Endometrial microvascular endothelial cells (primary cell): Measurements from ENCODE around the gene TMEFF2. TPM values are rescaled to one million over a fixed set of nuclear protein-coding genes. Genes with fewer than 3 reads are reported as not detected.
"Not testable (repeated sequence)": the region's sequence is repeated elsewhere in the genome, so short reads cannot be mapped to it uniquely, and the experiment has no call there.

Experiments
- in situ Hi-C: cut with HindIII; loops from 2 replicates; pipeline ENCODE4 v1.10.0; 2017; ENCODE audit warnings: low sequenced_read_pairs, low pct_unique_long_range_greater_than_20kb; ENCODE audit errors: inconsistent ontology term
- total RNA-seq: library from RNA; depleted of rRNA; stranded (reverse); fragments of >200 nt; gene quantifications from one replicate; pipeline ENCODE4 v1.2.3, GENCODE V29; 2015; ENCODE audit errors: inconsistent ontology term

The TMEFF2 gene
- total RNA-seq, 1 donor from 2014 or later: not detected

- in situ Hi-C loops: no loop called here
Observed at GRCh38 chr2:191927991-191928390, 266.7 kb downstream of the TMEFF2 start.

GRCh38 chr2:191927319-191927867 lies 267.3 kb downstream of the TMEFF2 start:
- in situ Hi-C loops: no loop called here

GRCh38 chr2:191926671-191927070 lies 268.1 kb downstream of the TMEFF2 start:
- in situ Hi-C loops: no loop called here

- in situ Hi-C loops: no loop called here
Observed at GRCh38 chr2:191923652-191923997, 271.1 kb downstream of the TMEFF2 start.

- in situ Hi-C loops: no loop called here
Observed at GRCh38 chr2:191922736-191923651, 271.7 kb downstream of the TMEFF2 start.

GRCh38 chr2:191921650-191922049 lies 273.1 kb downstream of the TMEFF2 start:
- in situ Hi-C loops: not testable (repeated sequence)

GRCh38 chr2:191920502-191920901 lies 274.2 kb downstream of the TMEFF2 start:
- in situ Hi-C loops: no loop called here

- in situ Hi-C loops: no loop called here
Observed at GRCh38 chr2:191917967-191918651, 276.6 kb downstream of the TMEFF2 start.

GRCh38 chr2:191917430-191917881 lies 277.3 kb downstream of the TMEFF2 start:
- in situ Hi-C loops: no loop called here

GRCh38 chr2:191916826-191917225 lies 277.9 kb downstream of the TMEFF2 start:
- in situ Hi-C loops: no loop called here

GRCh38 chr2:191915750-191916149 lies 279.0 kb downstream of the TMEFF2 start:
- in situ Hi-C loops: no loop called here

- in situ Hi-C loops: no loop called here
Observed at GRCh38 chr2:191913796-191914195, 280.9 kb downstream of the TMEFF2 start.

- in situ Hi-C loops: no loop called here
Observed at GRCh38 chr2:191912764-191913163, 282.0 kb downstream of the TMEFF2 start.

- in situ Hi-C loops: no loop called here
Observed at GRCh38 chr2:191910518-191910917, 284.2 kb downstream of the TMEFF2 start.

- in situ Hi-C loops: no loop called here
Observed at GRCh38 chr2:191908874-191909273, 285.9 kb downstream of the TMEFF2 start.

GRCh38 chr2:191907545-191907944 lies 287.2 kb downstream of the TMEFF2 start:
- in situ Hi-C loops: no loop called here

GRCh38 chr2:191907091-191907490 lies 287.6 kb downstream of the TMEFF2 start:
- in situ Hi-C loops: no loop called here

- in situ Hi-C loops: no loop called here
Observed at GRCh38 chr2:191905336-191905735, 289.4 kb downstream of the TMEFF2 start.

GRCh38 chr2:191901031-191901430 lies 293.7 kb downstream of the TMEFF2 start:
- in situ Hi-C loops: no loop called here

GRCh38 chr2:191899410-191899809 lies 295.3 kb downstream of the TMEFF2 start:
- in situ Hi-C loops: no loop called here
